CD8-positive, alpha-beta memory T cell (primary cell): ENCODE results near the gene SPG21. TPM values are rescaled to one million over a fixed set of nuclear protein-coding genes. Genes with fewer than 3 reads are reported as not detected.

Source experiments
- CTCF ChIA-PET: fragments of 350-600 bp; sonication (Branson Sonifier 250); formaldehyde crosslinking; loops from one replicate; lab custom pipeline; 2021; ENCODE audit warnings: antibody characterized with exemption; lab: Charles Lee
- POLR2A ChIA-PET: fragments of 350-600 bp; sonication (Branson Sonifier 250); formaldehyde crosslinking; loops from one replicate; lab custom pipeline; 2021; ENCODE audit warnings: antibody characterized with exemption; lab: Charles Lee
- DNase-seq, 5 donors: peaks; one replicate each; pipeline versions ENCODE4 v3.0.0 to v3.0.0-alpha.2; 2020 to 2022; ENCODE audit warnings: mixed read lengths in 1 of 5
- H3K27ac ChIP-seq: one replicate; pipeline ENCODE4 v1.7.0; 2013; ENCODE audit warnings: low read depth, mild to moderate bottlenecking, low read length, moderate library complexity
- H3K27me3 ChIP-seq: 2 replicates; pipeline ENCODE4 v1.7.0; 2013; ENCODE audit warnings: low read length, mild to moderate bottlenecking; ENCODE audit not compliant: insufficient read depth, poor library complexity, severe bottlenecking
- H3K36me3 ChIP-seq: 2 replicates; pipeline ENCODE4 v1.7.0; 2013; ENCODE audit warnings: mild to moderate bottlenecking, low read length, moderate library complexity; ENCODE audit not compliant: insufficient read depth
- H3K4me1 ChIP-seq: 2 replicates; pipeline ENCODE4 v1.7.0; 2013; ENCODE audit warnings: mild to moderate bottlenecking, low read length, moderate library complexity; ENCODE audit not compliant: insufficient read depth
- H3K4me3 ChIP-seq: 2 replicates; pipeline ENCODE4 v1.7.0; 2013; ENCODE audit warnings: mild to moderate bottlenecking, low read length
- H3K9me3 ChIP-seq: 2 replicates; pipeline ENCODE4 v1.7.0; 2013; ENCODE audit warnings: mild to moderate bottlenecking, low read length
- H3K27ac Mint-ChIP-seq, 8 donors: one replicate each; pipeline ENCODE4 v1.8.0; 2020 to 2021; ENCODE audit warnings: mixed read lengths in 8 of 8, mild to moderate bottlenecking in 6 of 8, inconsistent platforms in 3 of 8, moderate library complexity in 3 of 8
- H3K27me3 Mint-ChIP-seq, 2 donors: one replicate each; pipeline ENCODE4 v1.8.0; 2020 to 2021; ENCODE audit warnings: mixed read lengths in 2 of 2, mild to moderate bottlenecking in 1 of 2, moderate library complexity in 1 of 2
- H3K36me3 Mint-ChIP-seq, 3 donors: one replicate each; pipeline ENCODE4 v1.8.0; 2020 to 2021; ENCODE audit warnings: mixed read lengths in 3 of 3, inconsistent platforms in 1 of 3, mild to moderate bottlenecking in 1 of 3
- H3K4me1 Mint-ChIP-seq, 3 donors: one replicate each; pipeline ENCODE4 v1.8.0; 2020 to 2021; ENCODE audit warnings: mixed read lengths in 3 of 3, inconsistent platforms in 1 of 3, mild to moderate bottlenecking in 1 of 3
- H3K4me3 Mint-ChIP-seq, 7 donors: one replicate each; pipeline ENCODE4 v1.8.0; 2020 to 2021; ENCODE audit warnings: mixed read lengths in 7 of 7, mild to moderate bottlenecking in 6 of 7, moderate library complexity in 4 of 7, inconsistent platforms in 2 of 7
- H3K9me3 Mint-ChIP-seq, 5 donors: one replicate each; pipeline ENCODE4 v1.8.0; 2020 to 2022; ENCODE audit warnings: mixed read lengths in 5 of 5, mild to moderate bottlenecking in 3 of 5, moderate library complexity in 2 of 5, inconsistent platforms in 1 of 5
- polyA plus RNA-seq: library from polyadenylated mRNA; unstranded; fragments of 300-500 nt; fragmentation: Illumina TruSeq; gene quantifications from one replicate; pipeline ENCODE4 v1.2.3, GENCODE V29; 2021
- total RNA-seq, 2 experiments: library from RNA; stranded (reverse); gene quantifications; one replicate each; pipeline ENCODE4 v1.2.3, GENCODE V29; 2021

The SPG21 gene
- total and polyA plus RNA-seq, 3 experiments from 2014 or later: 66.3 to 118 (median 67.4) TPM

GRCh38 chr15:65029736-65030208 lies 40.1 kb upstream of the SPG21 start:
- H3K4me1 Mint-ChIP-seq: peaks cover 20 to 44% (median 41%) of the 10 kb centered on the region in 3 donors
- H3K36me3 ChIP-seq: no peaks in the 10 kb centered on the region
- H3K27ac Mint-ChIP-seq: peak overlapping the region in 3 of 8 donors; percentile 29 to 63 (median 33)
- CTCF ChIA-PET: no interaction called here
- POLR2A ChIA-PET: no interaction called here
- H3K27me3 Mint-ChIP-seq: peaks cover 7 to 8% of the 10 kb centered on the region in 2 donors
- peaks cover 23% of the 10 kb centered on the region for H3K4me1 ChIP-seq
- H3K4me3 ChIP-seq: no peak overlapping the region
- H3K9me3 ChIP-seq: no peaks in the 10 kb centered on the region
- H3K4me3 Mint-ChIP-seq: peak overlapping the region; percentile 73 to 92 (median 90)
- peaks cover 0 to 25% (median 7%) of the 10 kb centered on the region in 3 donors for H3K36me3 Mint-ChIP-seq
- H3K27ac ChIP-seq: no peak overlapping the region
- no peaks in the 10 kb centered on the region for H3K27me3 ChIP-seq
- no peaks in the 10 kb centered on the region for H3K9me3 Mint-ChIP-seq
- DNase-seq: no peak

GRCh38 chr15:65028921-65029735 lies 39.4 kb upstream of the SPG21 start, which contains the start of gene MTFMT:
Gene MTFMT (minus strand): TSS chr15:65029639. CDS start chr15:65029613, 26 bp downstream.
- Histone ChIP-seq H3K9me3 (no peaks in the 10 kb centered on the region), H3K4me3 (peak within 1 kb of the TSS; percentile 88), H3K27ac (peak within 1 kb of the TSS; percentile 74), H3K36me3 (no peaks in the 10 kb centered on the region), H3K4me1 (peaks cover 23% of the 10 kb centered on the region), H3K27me3 (no peaks in the 10 kb centered on the region)
- Mint-ChIP-seq H3K4me3 (peak within 1 kb of the TSS; percentile 88 to 92 (median 90)), H3K27me3 (peaks cover 7 to 8% of the 10 kb centered on the region in 2 donors), H3K4me1 (peaks cover 23 to 44% (median 40%) of the 10 kb centered on the region in 3 donors), H3K36me3 (peaks cover 0 to 29% (median 11%) of the 10 kb centered on the region in 3 donors), H3K9me3 (no peaks in the 10 kb centered on the region), H3K27ac (peak within 1 kb of the TSS; percentile 8 to 89 (median 78))
- peak; percentile 80 to 94 (median 92) for DNase-seq
- POLR2A ChIA-PET: no interaction called here
- CTCF ChIA-PET: interaction anchor here (1.5 kb wide), 1 partner anchor 269 kb away, joined by 3 read pairs; no protein-coding TSS in a partner anchor

- Mint-ChIP-seq H3K36me3 (peaks cover 0 to 37% (median 11%) of the 10 kb centered on the region in 3 donors), H3K4me1 (peaks cover 19 to 38% (median 34%) of the 10 kb centered on the region in 3 donors), H3K9me3 (no peaks in the 10 kb centered on the region), H3K4me3 (peak overlapping the region; percentile 88 to 92 (median 90)), H3K27me3 (peaks cover 7 to 8% of the 10 kb centered on the region in 2 donors), H3K27ac (peak overlapping the region; percentile 8 to 89 (median 78))
- Histone ChIP-seq H3K36me3 (peaks cover 3% of the 10 kb centered on the region), H3K27me3 (no peaks in the 10 kb centered on the region), H3K4me3 (peak overlapping the region; percentile 88), H3K27ac (no peak overlapping the region), H3K9me3 (no peaks in the 10 kb centered on the region), H3K4me1 (peaks cover 18% of the 10 kb centered on the region)
- ChIA-PET POLR2A (no interaction called here), CTCF (interaction anchor here (1.5 kb wide), 1 partner anchor 270 kb away, joined by 3 read pairs; no protein-coding TSS in a partner anchor)
- peak in 1 of 5 donors; percentile 3 for DNase-seq
Measured at GRCh38 chr15:65028338-65028737, 38.6 kb upstream of the SPG21 start.

GRCh38 chr15:65027593-65027992 lies 37.9 kb upstream of the SPG21 start:
- peak overlapping the region; percentile 88 to 92 (median 90) for H3K4me3 Mint-ChIP-seq
- H3K36me3 Mint-ChIP-seq: peaks cover 0 to 40% (median 12%) of the 10 kb centered on the region in 3 donors
- Histone ChIP-seq H3K9me3 (no peaks in the 10 kb centered on the region), H3K4me1 (peaks cover 14% of the 10 kb centered on the region), H3K36me3 (peaks cover 3% of the 10 kb centered on the region), H3K27ac (no peak overlapping the region), H3K27me3 (no peaks in the 10 kb centered on the region), H3K4me3 (peak overlapping the region; percentile 88)
- ChIA-PET POLR2A (no interaction called here), CTCF (interaction anchor here (1.0 to 1.5 kb wide), 2 partner anchors 271 to 357 kb away, joined by 3 read pairs; no protein-coding TSS in a partner anchor)
- H3K9me3 Mint-ChIP-seq: no peaks in the 10 kb centered on the region
- peaks cover 19 to 34% (median 30%) of the 10 kb centered on the region in 3 donors for H3K4me1 Mint-ChIP-seq
- peaks cover 4 to 7% of the 10 kb centered on the region in 2 donors for H3K27me3 Mint-ChIP-seq
- DNase-seq: no peak
- H3K27ac Mint-ChIP-seq: peak overlapping the region in 3 of 8 donors; percentile 44 to 83 (median 47)

GRCh38 chr15:65026756-65027155 lies 37.0 kb upstream of the SPG21 start:
- Histone ChIP-seq H3K4me1 (peaks cover 14% of the 10 kb centered on the region), H3K4me3 (no peak overlapping the region), H3K27me3 (no peaks in the 10 kb centered on the region), H3K36me3 (peaks cover 3% of the 10 kb centered on the region), H3K9me3 (no peaks in the 10 kb centered on the region), H3K27ac (no peak overlapping the region)
- H3K9me3 Mint-ChIP-seq: no peaks in the 10 kb centered on the region
- peak overlapping the region in 1 of 8 donors; percentile 6 for H3K27ac Mint-ChIP-seq
- H3K4me1 Mint-ChIP-seq: peaks cover 19 to 34% (median 30%) of the 10 kb centered on the region in 3 donors
- peak overlapping the region in 1 of 7 donors; percentile 41 for H3K4me3 Mint-ChIP-seq
- POLR2A ChIA-PET: interaction anchor here (0.6 kb wide), 1 partner anchor 550 kb away, joined by 3 read pairs; no protein-coding TSS in a partner anchor
- CTCF ChIA-PET: interaction anchor here (1.0 kb wide), 1 partner anchor 358 kb away, joined by 3 read pairs; no protein-coding TSS in a partner anchor
- DNase-seq: no peak
- peaks cover 0 to 42% (median 12%) of the 10 kb centered on the region in 3 donors for H3K36me3 Mint-ChIP-seq
- H3K27me3 Mint-ChIP-seq: no peaks in the 10 kb centered on the region

GRCh38 chr15:65021488-65021887 lies 31.8 kb upstream of the SPG21 start:
- ChIA-PET POLR2A (interaction anchor here (0.6 kb wide), 1 partner anchor 111 kb away, joined by 4 read pairs; no protein-coding TSS in a partner anchor), CTCF (no interaction called here)
- peaks cover 7 to 15% (median 14%) of the 10 kb centered on the region in 3 donors for H3K4me1 Mint-ChIP-seq
- H3K36me3 ChIP-seq: peaks cover 29% of the 10 kb centered on the region
- H3K4me3 Mint-ChIP-seq: no peak overlapping the region
- no peak for DNase-seq
- H3K4me3 ChIP-seq: no peak overlapping the region
- H3K36me3 Mint-ChIP-seq: peaks cover 0 to 70% (median 33%) of the 10 kb centered on the region in 3 donors
- H3K9me3 Mint-ChIP-seq: no peaks in the 10 kb centered on the region
- no peak overlapping the region for H3K27ac Mint-ChIP-seq
- no peak overlapping the region for H3K27ac ChIP-seq
- H3K9me3 ChIP-seq: no peaks in the 10 kb centered on the region
- no peaks in the 10 kb centered on the region for H3K27me3 Mint-ChIP-seq
- no peaks in the 10 kb centered on the region for H3K27me3 ChIP-seq
- no peaks in the 10 kb centered on the region for H3K4me1 ChIP-seq

GRCh38 chr15:65020419-65020818 lies 30.7 kb upstream of the SPG21 start:
- Mint-ChIP-seq H3K4me1 (peaks cover 2 to 6% (median 4%) of the 10 kb centered on the region in 3 donors), H3K27ac (no peak overlapping the region), H3K9me3 (no peaks in the 10 kb centered on the region), H3K36me3 (peaks cover 4 to 68% (median 34%) of the 10 kb centered on the region in 3 donors), H3K4me3 (no peak overlapping the region), H3K27me3 (no peaks in the 10 kb centered on the region)
- Histone ChIP-seq H3K27ac (no peak overlapping the region), H3K4me1 (no peaks in the 10 kb centered on the region), H3K4me3 (no peak overlapping the region), H3K27me3 (no peaks in the 10 kb centered on the region), H3K36me3 (peaks cover 38% of the 10 kb centered on the region), H3K9me3 (no peaks in the 10 kb centered on the region)
- ChIA-PET POLR2A (no interaction called here), CTCF (no interaction called here)
- no peak for DNase-seq
